K562 (cell line): ENCODE measurements around the gene CLCN1. TPM values are rescaled to one million over a fixed set of nuclear protein-coding genes. Genes with fewer than 3 reads are reported as not detected.
A peak's percentile ranks its signal among the peaks of the same experiment; 100 is the strongest.

Experiments
- ATAC-seq: fragments of 200-7000 bp; cut with Tn5 transposase; 3 replicates; pipeline ENCODE4 v1.9.1; 2020; ENCODE audit warnings: moderate library complexity
- BruUV-seq: library from RNA; stranded (reverse); fragments of 400-500 nt; replicated peaks from 2 replicates; lab custom pipeline; 2021; lab: Mats Ljungman, UMichigan
- CTCF ChIA-PET: fragments of 300-600 bp; formaldehyde crosslinking; extraction: SDS; loops from one replicate; lab custom pipeline; 2021; ENCODE audit warnings: low intra/inter-chr PET ratio; lab: Yijun Ruan, JAX
- POLR2A ChIA-PET: fragments of 300-600, 350-650 bp; sonication (Branson Sonifier 250); formaldehyde crosslinking; extraction: SDS; loops from one replicate; lab custom pipeline; 2021; ENCODE audit warnings: antibody characterized with exemption, inconsistent platforms; lab: Yijun Ruan, JAX
- DNase-seq, 4 experiments: peaks; one replicate each; pipeline versions ENCODE4 v3.0.0 to v3.0.0-alpha.2; 2011 to 2018; ENCODE audit warnings: low spot score in 3 of 4, mixed read lengths in 3 of 4; ENCODE audit errors: extremely low read depth in 1 of 4
- FAIRE-seq: peaks from 2 replicates; lab custom pipeline; 2011; peaks lifted over from hg19 to GRCh38; lab: Jason Lieb, UNC
- H2AFZ ChIP-seq: 2 replicates; pipeline ENCODE4 v1.6.0; 2011; ENCODE audit warnings: low read depth, low read length, control low read depth, inconsistent platforms
- H3K27ac ChIP-seq: fragments of 200-600 bp; 3 replicates; pipeline ENCODE4 v1.8.0; 2011; ENCODE audit warnings: low read depth, mild to moderate bottlenecking, control low read depth, inconsistent platforms, low read length, moderate library complexity, mixed read lengths; ENCODE audit errors: extremely low read depth
- H3K27me3 ChIP-seq, 2 experiments: fragments of 300-600 bp in 1 of 2; 2 replicates in 1 of 2; 3 replicates in 1 of 2; pipeline versions ENCODE4 v1.6.0 to v1.8.0; 2011; ENCODE audit warnings: inconsistent platforms in 2 of 2, low read length in 2 of 2, mild to moderate bottlenecking in 1 of 2, mixed read lengths in 1 of 2, moderate library complexity in 1 of 2; ENCODE audit not compliant: control insufficient read depth in 2 of 2, insufficient read depth in 2 of 2
- H3K36me3 ChIP-seq: fragments of 300-600 bp; 3 replicates; pipeline ENCODE4 v1.8.0; 2011; ENCODE audit warnings: mild to moderate bottlenecking, low read length, inconsistent platforms; ENCODE audit not compliant: control insufficient read depth, insufficient read depth
- H3K4me1 ChIP-seq, 2 experiments: fragments of 200-600 bp in 1 of 2; replicated peaks in 1 of 2; 2 replicates in 1 of 2; 3 replicates in 1 of 2; pipeline versions ENCODE4 v1.5.1 to v1.8.0; 2011; ENCODE audit warnings: inconsistent platforms in 2 of 2, low read length in 2 of 2, mild to moderate bottlenecking in 1 of 2, mixed read lengths in 1 of 2, moderate library complexity in 1 of 2; ENCODE audit not compliant: control insufficient read depth in 2 of 2, insufficient read depth in 2 of 2
- H3K4me2 ChIP-seq: 2 replicates; pipeline ENCODE4 v1.6.1; 2011; ENCODE audit warnings: low read length, control low read depth, inconsistent platforms, mixed read lengths; ENCODE audit not compliant: insufficient read depth
- H3K4me3 ChIP-seq: fragments of 200-600 bp; sonication (generic), shearing (Covaris generic); 2 replicates; pipeline ENCODE4 v1.5.1; 2016; ENCODE audit warnings: control low read depth, inconsistent platforms
- H3K79me2 ChIP-seq: fragments of 200-600 bp; 3 replicates; pipeline ENCODE4 v1.8.0; 2011; ENCODE audit warnings: low read length, inconsistent platforms; ENCODE audit not compliant: control insufficient read depth, insufficient read depth
- H3K9ac ChIP-seq, 2 experiments: 2 replicates each; pipeline versions ENCODE4 v1.6.0 to v1.6.1; 2011; ENCODE audit warnings: low read depth in 2 of 2, low read length in 2 of 2, control low read depth in 1 of 2, inconsistent platforms in 1 of 2, mild to moderate bottlenecking in 1 of 2, mixed read lengths in 1 of 2; ENCODE audit not compliant: insufficient read depth in 1 of 2
- H3K9me1 ChIP-seq: one replicate; pipeline ENCODE4 v1.6.0; 2011; ENCODE audit warnings: inconsistent platforms, mild to moderate bottlenecking, low read length, moderate library complexity; ENCODE audit not compliant: control insufficient read depth, insufficient read depth
- H3K9me3 ChIP-seq: replicated peaks from 2 replicates; pipeline ENCODE4 v1.5.1; 2011; ENCODE audit warnings: low read depth, low read length, inconsistent platforms; ENCODE audit not compliant: control insufficient read depth, insufficient read depth
- H4K20me1 ChIP-seq: replicated peaks from 2 replicates; pipeline ENCODE4 v1.6.1; 2011; ENCODE audit warnings: low read length, inconsistent platforms, mixed read lengths; ENCODE audit not compliant: control insufficient read depth, insufficient read depth
- C11orf30 ChIP-seq: fragments of 450-650 bp; IDR thresholded peaks from 2 replicates; pipeline ENCODE4 v1.6.1; 2016; ENCODE audit warnings: low read depth, mild to moderate bottlenecking
- GTF3C2 ChIP-seq: IDR thresholded peaks from 3 replicates; pipeline ENCODE4 v1.6.1; 2011; ENCODE audit warnings: borderline replicate concordance, mild to moderate bottlenecking, moderate library complexity; ENCODE audit not compliant: insufficient read length; ENCODE audit errors: extremely low read depth
- HMBOX1 ChIP-seq: sonication (generic); IDR thresholded peaks from 2 replicates; pipeline ENCODE4 v1.6.1; 2016
- HNRNPL ChIP-seq: fragments of 200-400 bp; formaldehyde crosslinking; IDR thresholded peaks from 2 replicates; pipeline ENCODE4 v1.6.1; 2017; ENCODE audit warnings: low read depth, mild to moderate bottlenecking, low read length
- JUN ChIP-seq, 2 experiments: sonication (generic) in 1 of 2; formaldehyde crosslinking in 1 of 2; IDR thresholded peaks; 2 replicates each; pipeline versions ENCODE4 v1.6.1 to v1.8.0; 2012 to 2022; ENCODE audit warnings: borderline replicate concordance in 2 of 2, mild to moderate bottlenecking in 2 of 2, improper control_type of control experiment in 1 of 2, low read depth in 1 of 2, low read length in 1 of 2, missing genetic modification reagents in 1 of 2
- PCBP1 ChIP-seq: fragments of 200-400 bp; formaldehyde crosslinking; IDR thresholded peaks from 2 replicates; pipeline ENCODE4 v1.6.1; 2018; ENCODE audit warnings: mild to moderate bottlenecking, low read depth, low read length; ENCODE audit not compliant: poor library complexity, severe bottlenecking
- RUNX1 ChIP-seq: sonication (generic); IDR thresholded peaks from 2 replicates; pipeline ENCODE4 v1.6.1; 2016; ENCODE audit warnings: antibody characterized with exemption, low read depth
- SPI1 ChIP-seq: IDR thresholded peaks from 2 replicates; pipeline ENCODE4 v1.6.1; 2011; ENCODE audit warnings: low read depth, low read length, control low read depth, borderline replicate concordance
- U2AF2 ChIP-seq: fragments of 200-400 bp; formaldehyde crosslinking; optimal IDR thresholded peaks from 2 replicates; pipeline ENCODE3; 2017; ENCODE audit warnings: low read depth, mild to moderate bottlenecking, low read length
- WGBS: fragments of 100-300 bp; shearing (Covaris generic); methylation state at CpG from one replicate; pipeline ENCODE4 v1.1.6; 2016; ENCODE audit warnings: low coverage, mixed read lengths; ENCODE audit not compliant: insufficient coverage; ENCODE audit errors: missing lambda C conversion rate; 5-methylcytosine and 5-hydroxymethylcytosine counted together
- in situ Hi-C: fragments of 300-500 bp; cut with MboI; formaldehyde crosslinking; loops from 4 replicates; pipeline ENCODE4 v1.15.0; 2018; ENCODE audit warnings: inconsistent platforms, mixed read lengths
- intact Hi-C: fragments of 100-400 bp; cut with micrococcal nuclease; formaldehyde crosslinking; loops from 2 replicates; pipeline ENCODE4 v1.14.2; 2022
- polyA plus RNA-seq, 8 experiments: library from polyadenylated mRNA; depleted of rRNA in 4 of 8; stranded (reverse) in 5 of 8; unstranded in 3 of 8; fragments of >200 nt; fragmentation: Nextera tagmentation in 2 of 8; fragmentation: Illumina TruSeq in 1 of 8; extraction: Ambion mirVana in 2 of 8; extraction: Trizol in 1 of 8; gene quantifications; 2 replicates each; pipeline versions ENCODE4 v1.2.1 to v1.2.3, GENCODE V29; 2011 to 2014; ENCODE audit warnings: inconsistent platforms in 1 of 8, missing spikeins in 1 of 8
- total RNA-seq, 7 experiments: library from RNA; depleted of rRNA in 6 of 7; stranded (reverse); fragments of >200 nt in 6 of 7; fragmentation: Illumina TruSeq in 2 of 7; extraction: Trizol in 2 of 7; gene quantifications; 2 replicates each; pipeline versions ENCODE4 v1.2.1 to v1.2.3, GENCODE V29; 2011 to 2021; ENCODE audit warnings: low replicate concordance in 1 of 7

CLCN1 gene
- total and polyA plus RNA-seq, 9 of the 15 experiments (the other 6 are each of a cell fraction or from before 2014, with no cell fraction given) = 0.01 to 0.11 (median 0.04) TPM; not detected in 4

GRCh38 chr7:143374561-143374960 lies 58.6 kb downstream of the CLCN1 start:
- TF ChIP-seq PCBP1 = no peak
- TF ChIP-seq SPI1 = peak; percentile 25; the same call in 1 of the 2 replicates
- TF ChIP-seq, all 486 proteins: peak for 1
- Histone ChIP-seq H3K27me3 (peaks cover 0 to 9% of the 10 kb centered on the region in 2 experiments; a peak in 2 of 5 replicates), H3K9me1 (no peaks in the 10 kb centered on the region), H3K36me3 (no peaks in the 10 kb centered on the region), H3K9me3 (no peaks in the 10 kb centered on the region), H2AFZ (no peak overlapping the region), H3K27ac (no peak overlapping the region), H3K4me3 (no peak overlapping the region), H3K4me1 (peaks cover 0 to 10% of the 10 kb centered on the region in 2 experiments; a peak in 3 of 5 replicates), H4K20me1 (no peaks in the 10 kb centered on the region), H3K79me2 (no peaks in the 10 kb centered on the region), H3K4me2 (no peak overlapping the region), H3K9ac (no peak overlapping the region)
- FAIRE-seq = no peak
- BruUV-seq = no TSS peak
- intact Hi-C loops = no loop called here
- in situ Hi-C loops = no loop called here
- ChIA-PET POLR2A (interaction anchor here (0.5 to 2.0 kb wide), 2 partner anchors 10 to 501 kb away, joined by 3 to 7 read pairs; no protein-coding TSS in a partner anchor), CTCF (no interaction called here)
- no peak for DNase-seq
- no peak for ATAC-seq
- 35% methylated on average over 5 of the region's 5 CpGs for WGBS

- Histone ChIP-seq H2AFZ (no peak overlapping the region), H3K4me2 (no peak overlapping the region)
Observed at GRCh38 chr7:143375298-143376034, 59.6 kb downstream of the CLCN1 start.

More at GRCh38 chr7:143375298-143376034, 59.6 kb downstream of the CLCN1 start:
- no TSS peak for BruUV-seq
- CTCF ChIA-PET = no interaction called here
- no peak overlapping the region for H3K4me3 ChIP-seq
- FAIRE-seq = no peak
- no peaks in the 10 kb centered on the region for H3K79me2 ChIP-seq
- 18% methylated on average over 7 of the region's 7 CpGs for WGBS
- no peak for ATAC-seq
- POLR2A ChIA-PET = interaction anchor here (0.6 to 2.0 kb wide), 5 partner anchors 9 to 100 kb away, joined by 3 to 7 read pairs (median 3); no protein-coding TSS in a partner anchor
- H4K20me1 ChIP-seq = no peaks in the 10 kb centered on the region
- H3K9me3 ChIP-seq = no peaks in the 10 kb centered on the region
- peaks cover 0 to 9% of the 10 kb centered on the region in 2 experiments; a peak in 2 of 5 replicates for H3K27me3 ChIP-seq
- no peak overlapping the region for H3K27ac ChIP-seq
- intact Hi-C loops = no loop called here
- H3K9me1 ChIP-seq = no peaks in the 10 kb centered on the region
- H3K36me3 ChIP-seq = no peaks in the 10 kb centered on the region
- in situ Hi-C loops = no loop called here
- TF ChIP-seq RUNX1 (no peak), JUN (IDR thresholded peaks at IDR 0.05; ENCODE audit: borderline replicate concordance, low read depth, low read length) (no peak), JUN (CRISPR knock-in tag; IDR thresholded peaks at IDR 0.05; ENCODE audit: borderline replicate concordance) (no peak), C11orf30 (no peak), HNRNPL (no peak), GTF3C2 (no peak), U2AF2 (no peak), HMBOX1 (peak; percentile 40; the same call in 1 of the 2 replicates)
- TF ChIP-seq, all 486 proteins: peak for 1
- DNase-seq = no peak
- Histone ChIP-seq H3K9ac (peak overlapping the region in 1 of 2 experiments; percentile 39; a peak in 2 of 4 replicates), H3K4me1 (peaks cover 8 to 9% of the 10 kb centered on the region in 2 experiments)
